MM.1S (cell line): Measurements from ENCODE around the gene LTN1.

Experiments
- EZH2phosphoT487 ChIP-seq: fragments of 300-600 bp; sonication (generic); IDR thresholded peaks from 2 replicates; pipeline ENCODE4 v1.6.1; 2018; ENCODE audit warnings: antibody characterized with exemption, low read length
- TF ChIP-seq, protein P1 (sequence below): fragments of 300-600 bp; sonication (generic); IDR thresholded peaks from 2 replicates; pipeline ENCODE4 v1.5.1; 2016; ENCODE audit warnings: antibody characterized with exemption, low read length, mixed read lengths

DNA sequence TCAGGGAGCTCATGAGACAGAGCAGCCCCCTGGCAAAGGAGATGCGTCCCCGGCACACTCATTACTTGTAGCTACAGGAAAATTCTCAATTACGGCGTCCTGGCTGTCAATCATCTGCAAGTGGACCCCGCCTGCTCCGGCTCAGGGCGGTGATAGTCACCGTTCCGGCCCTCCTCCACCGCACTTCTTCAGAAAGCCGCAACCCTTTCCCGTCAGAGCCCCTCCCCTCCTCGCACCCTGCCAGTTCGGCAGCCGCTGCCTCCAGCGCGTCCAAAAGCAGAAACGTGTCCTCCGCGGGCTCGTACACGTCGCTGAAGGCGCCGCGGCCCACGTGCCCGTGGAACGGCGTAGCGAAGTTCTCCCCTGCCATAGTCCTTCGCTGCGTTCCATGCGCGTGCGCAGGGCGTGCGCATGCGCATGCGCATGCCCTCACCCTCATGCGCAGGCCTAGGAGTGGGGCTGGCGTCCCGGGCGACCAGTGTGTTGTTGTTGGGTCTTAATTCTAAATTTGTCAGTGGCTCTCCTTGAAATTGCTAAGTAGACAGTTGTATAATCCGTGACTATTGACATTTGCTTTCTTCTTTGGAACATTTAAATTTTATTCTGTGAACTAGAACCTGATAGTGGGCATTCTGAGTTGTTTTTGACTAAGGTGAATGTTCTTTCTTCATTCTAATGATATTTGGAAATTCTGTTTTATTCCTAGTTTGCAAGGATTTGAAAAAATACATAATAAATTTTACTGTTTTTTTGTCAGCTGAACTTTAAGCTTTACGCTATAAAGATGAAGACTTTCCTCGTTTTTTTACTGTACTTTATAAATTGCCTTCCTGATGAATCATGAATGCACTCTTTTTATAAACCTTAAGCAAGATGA lies 107.5 kb downstream of the LTN1 start:
- TF ChIP-seq, protein P1, sequence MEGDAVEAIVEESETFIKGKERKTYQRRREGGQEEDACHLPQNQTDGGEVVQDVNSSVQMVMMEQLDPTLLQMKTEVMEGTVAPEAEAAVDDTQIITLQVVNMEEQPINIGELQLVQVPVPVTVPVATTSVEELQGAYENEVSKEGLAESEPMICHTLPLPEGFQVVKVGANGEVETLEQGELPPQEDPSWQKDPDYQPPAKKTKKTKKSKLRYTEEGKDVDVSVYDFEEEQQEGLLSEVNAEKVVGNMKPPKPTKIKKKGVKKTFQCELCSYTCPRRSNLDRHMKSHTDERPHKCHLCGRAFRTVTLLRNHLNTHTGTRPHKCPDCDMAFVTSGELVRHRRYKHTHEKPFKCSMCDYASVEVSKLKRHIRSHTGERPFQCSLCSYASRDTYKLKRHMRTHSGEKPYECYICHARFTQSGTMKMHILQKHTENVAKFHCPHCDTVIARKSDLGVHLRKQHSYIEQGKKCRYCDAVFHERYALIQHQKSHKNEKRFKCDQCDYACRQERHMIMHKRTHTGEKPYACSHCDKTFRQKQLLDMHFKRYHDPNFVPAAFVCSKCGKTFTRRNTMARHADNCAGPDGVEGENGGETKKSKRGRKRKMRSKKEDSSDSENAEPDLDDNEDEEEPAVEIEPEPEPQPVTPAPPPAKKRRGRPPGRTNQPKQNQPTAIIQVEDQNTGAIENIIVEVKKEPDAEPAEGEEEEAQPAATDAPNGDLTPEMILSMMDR = no peak
- no peak for TF ChIP-seq EZH2phosphoT487
